ENCODE data around the gene ADAM10.

The ADAM10 gene

GRCh38 chr15:58793862-58794261 is 44.4 kb upstream of the ADAM10 start:
- Histone ChIP-seq H3K9me2 (replicated peaks; ENCODE audit: low read depth, low read length) (no peaks in the 10 kb centered on the region), H3K27me3 (ENCODE audit: insufficient read depth, low read length, poor library complexity, severe bottlenecking) (no peaks in the 10 kb centered on the region), H2AFZ (ENCODE audit: low read length) (no peak overlapping the region), H3K4me2 (ENCODE audit: low read depth, low read length, poor library complexity, severe bottlenecking) (no peak overlapping the region), H3K4me1 (ENCODE audit: insufficient read depth, low read length, poor library complexity, severe bottlenecking) (peaks cover 9% of the 10 kb centered on the region), H3K79me2 (ENCODE audit: insufficient read depth, low read length) (no peaks in the 10 kb centered on the region; the same call in 1 of the 2 replicates), H3K4me3 (ENCODE audit: low read length, poor library complexity, severe bottlenecking) (no peak overlapping the region), H3K36me3 (ENCODE audit: insufficient read depth, low read length) (peaks cover 13% of the 10 kb centered on the region; the same call in 1 of the 2 replicates), H3K9me3 (ENCODE audit: insufficient read depth, low read depth, low read length) (no peaks in the 10 kb centered on the region), H3K9ac (ENCODE audit: low read depth, low read length, poor library complexity, severe bottlenecking) (no peak overlapping the region), H3F3A (ENCODE audit: low read depth) (no peaks in the 10 kb centered on the region), H4K20me1 (ENCODE audit: insufficient read depth, low read length, poor library complexity, severe bottlenecking) (no peaks in the 10 kb centered on the region)
- TF ChIP-seq EZH2phosphoT487 (IDR thresholded peaks at IDR 0.05; ENCODE audit: borderline replicate concordance) (no peak), CTCF (conservative IDR thresholded peaks at IDR 0.05; ENCODE audit: low read length) (no peak)

- H3K9me2 ChIP-seq (replicated peaks; ENCODE audit: low read depth, low read length), result no peaks in the 10 kb centered on the region
- peaks cover 31% of the 10 kb centered on the region for H3K79me2 ChIP-seq (ENCODE audit: insufficient read depth, low read length)
- H3K4me3 ChIP-seq (ENCODE audit: low read length, poor library complexity, severe bottlenecking), result no peak overlapping the region
- H3K9me3 ChIP-seq (ENCODE audit: insufficient read depth, low read depth, low read length), result no peaks in the 10 kb centered on the region
- no peak overlapping the region for H2AFZ ChIP-seq (ENCODE audit: low read length)
- peaks cover 4% of the 10 kb centered on the region for H3K4me1 ChIP-seq (ENCODE audit: insufficient read depth, low read length, poor library complexity, severe bottlenecking)
- no peaks in the 10 kb centered on the region for H3F3A ChIP-seq (ENCODE audit: low read depth)
- H3K36me3 ChIP-seq (ENCODE audit: insufficient read depth, low read length), result peaks cover 18% of the 10 kb centered on the region; the same call in 1 of the 2 replicates
- no peak overlapping the region for H3K9ac ChIP-seq (ENCODE audit: low read depth, low read length, poor library complexity, severe bottlenecking)
- no peak for TF ChIP-seq CTCF (conservative IDR thresholded peaks at IDR 0.05; ENCODE audit: low read length)
- TF ChIP-seq EZH2phosphoT487 (IDR thresholded peaks at IDR 0.05; ENCODE audit: borderline replicate concordance), result no peak
- H3K27me3 ChIP-seq (ENCODE audit: insufficient read depth, low read length, poor library complexity, severe bottlenecking), result no peaks in the 10 kb centered on the region
- no peak overlapping the region for H3K4me2 ChIP-seq (ENCODE audit: low read depth, low read length, poor library complexity, severe bottlenecking)
- H4K20me1 ChIP-seq (ENCODE audit: insufficient read depth, low read length, poor library complexity, severe bottlenecking), result no peaks in the 10 kb centered on the region
Observed at GRCh38 chr15:58788056-58788710, 38.7 kb upstream of the ADAM10 start.

- no peaks in the 10 kb centered on the region for H3K9me2 ChIP-seq (replicated peaks; ENCODE audit: low read depth, low read length)
- no peaks in the 10 kb centered on the region for H3K27me3 ChIP-seq (ENCODE audit: insufficient read depth, low read length, poor library complexity, severe bottlenecking)
- H3K4me2 ChIP-seq (ENCODE audit: low read depth, low read length, poor library complexity, severe bottlenecking), result no peak overlapping the region
- no peaks in the 10 kb centered on the region for H3K9me3 ChIP-seq (ENCODE audit: insufficient read depth, low read depth, low read length)
- H3K79me2 ChIP-seq (ENCODE audit: insufficient read depth, low read length), result peaks cover 44% of the 10 kb centered on the region
- no peak overlapping the region for H2AFZ ChIP-seq (ENCODE audit: low read length)
- H3K4me3 ChIP-seq (ENCODE audit: low read length, poor library complexity, severe bottlenecking), result no peak overlapping the region
- TF ChIP-seq CTCF (conservative IDR thresholded peaks at IDR 0.05; ENCODE audit: low read length), result no peak
- no peak for TF ChIP-seq EZH2phosphoT487 (IDR thresholded peaks at IDR 0.05; ENCODE audit: borderline replicate concordance)
- H4K20me1 ChIP-seq (ENCODE audit: insufficient read depth, low read length, poor library complexity, severe bottlenecking), result no peaks in the 10 kb centered on the region
- no peaks in the 10 kb centered on the region for H3F3A ChIP-seq (ENCODE audit: low read depth)
- H3K9ac ChIP-seq (ENCODE audit: low read depth, low read length, poor library complexity, severe bottlenecking), result no peak overlapping the region
- peaks cover 5% of the 10 kb centered on the region; the same call in 1 of the 2 replicates for H3K36me3 ChIP-seq (ENCODE audit: insufficient read depth, low read length)
- peaks cover 11% of the 10 kb centered on the region for H3K4me1 ChIP-seq (ENCODE audit: insufficient read depth, low read length, poor library complexity, severe bottlenecking)
Observed at GRCh38 chr15:58785355-58785754, 35.8 kb upstream of the ADAM10 start.

All from Loucy (cell line).